DND-41 (cell line): ENCODE results near the gene FERD3L.

ENCODE experiments used
- CTCF ChIP-seq: IDR thresholded peaks from 2 replicates; pipeline ENCODE4 v1.5.1; 2012; ENCODE audit warnings: borderline replicate concordance, low read length, moderate library complexity, mild to moderate bottlenecking; ENCODE audit not compliant: poor library complexity, severe bottlenecking; ENCODE audit errors: extremely low read depth
- EZH2 ChIP-seq: IDR thresholded peaks from 3 replicates; pipeline ENCODE4 v1.6.1; 2012; ENCODE audit warnings: borderline replicate concordance, low read depth, mild to moderate bottlenecking, moderate library complexity, low read length, inconsistent platforms; ENCODE audit not compliant: severe bottlenecking

DNA sequence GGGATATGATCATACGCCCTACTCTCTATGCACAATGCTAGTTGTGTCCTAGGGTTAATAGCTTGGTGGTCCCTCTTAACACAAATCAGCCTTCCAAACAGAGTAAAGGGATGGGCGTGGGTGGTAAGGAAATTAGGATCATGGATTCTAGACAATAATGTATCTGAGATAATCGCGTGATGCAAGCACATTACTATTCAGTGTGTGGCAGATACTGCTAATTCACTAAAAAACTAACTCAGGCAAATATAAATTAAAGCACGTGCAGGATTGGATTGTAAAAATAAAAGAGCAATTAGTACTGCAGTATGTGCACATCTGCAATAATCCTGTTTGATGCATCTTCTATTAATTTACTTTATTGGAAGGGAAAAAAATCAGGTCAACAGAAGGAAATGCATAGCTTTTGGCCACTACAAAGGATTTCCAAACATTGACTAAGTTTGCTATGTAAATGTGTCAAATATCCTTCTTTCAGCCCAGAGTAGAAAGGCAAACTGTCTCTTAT, 49.8 kb downstream of the FERD3L start:
- TF ChIP-seq CTCF, result no peak
- TF ChIP-seq EZH2, result no peak
